ENCODE data around the gene LSS. TPM values are rescaled to one million over a fixed set of nuclear protein-coding genes. Genes with fewer than 3 reads are reported as not detected.
A peak's percentile ranks its signal among the peaks of the same experiment; 100 is the strongest.

LSS gene
- total RNA-seq, 1 donor from 2014 or later, result 83.2 TPM

DNA sequence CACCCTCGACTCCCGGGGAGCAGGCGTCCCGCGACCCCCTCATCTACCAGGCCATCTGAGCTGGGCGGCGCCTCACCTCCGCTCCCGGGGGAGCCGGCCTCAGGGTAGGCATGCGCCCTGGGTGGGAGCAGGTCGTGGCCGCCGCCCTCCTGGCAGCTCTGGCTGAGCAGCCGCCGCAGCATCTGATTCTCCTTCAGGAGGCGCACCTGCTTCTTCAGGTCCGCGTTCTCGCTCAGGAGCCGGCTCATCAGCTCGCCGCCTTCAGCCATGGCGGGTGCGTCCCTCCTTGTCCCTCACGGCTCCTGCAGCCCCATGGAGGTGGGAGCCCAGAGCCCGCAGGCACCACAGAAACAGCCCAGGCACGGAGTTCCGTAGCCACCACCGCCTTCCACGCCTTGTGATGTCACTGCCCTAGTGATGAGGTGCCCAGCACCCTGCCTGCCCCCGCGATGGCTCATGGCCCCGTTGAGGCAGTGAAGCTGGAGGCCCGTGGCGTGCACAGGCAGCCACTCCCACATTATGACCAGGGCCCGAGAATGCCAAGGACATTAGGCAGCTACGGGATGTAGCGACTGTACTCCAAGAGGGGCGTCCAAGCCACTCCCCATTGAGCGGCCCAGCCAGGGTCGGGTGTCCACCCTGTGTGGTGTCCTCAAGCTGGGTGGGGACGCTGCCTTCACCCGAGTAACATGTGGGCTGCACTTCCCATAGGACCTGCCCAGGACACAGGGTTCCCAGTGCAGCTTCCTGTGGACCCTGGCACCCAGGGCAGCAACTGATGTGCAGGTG is 45.8 kb downstream of the LSS start:
- FAIRE-seq (no peak), DNase-seq (ENCODE audit: low read depth) (no peak)
- Mint-ChIP-seq H3K27me3 (ENCODE audit: low read depth, unreplicated experiment) (no peaks in the 10 kb centered on the region), H3K36me3 (ENCODE audit: low read depth, unreplicated experiment) (peaks cover 4% of the 10 kb centered on the region), H3K27ac (ENCODE audit: unreplicated experiment) (no peak overlapping the region), H3K4me1 (ENCODE audit: low read depth, unreplicated experiment) (peaks cover 4% of the 10 kb centered on the region), H3K4me3 (ENCODE audit: unreplicated experiment) (peak overlapping the region; percentile 82), H3K9me3 (ENCODE audit: unreplicated experiment) (no peaks in the 10 kb centered on the region)
- H3K27ac ChIP-seq (ENCODE audit: low read depth, low read length), result no peak overlapping the region
- no peak overlapping the region for H3K9ac ChIP-seq (ENCODE audit: low read length)
- no peak overlapping the region for H3K4me3 ChIP-seq (ENCODE audit: insufficient read depth, low read depth, low read length)
- H3K27me3 ChIP-seq (ENCODE audit: insufficient read depth, low read length), result no peaks in the 10 kb centered on the region
- no peaks in the 10 kb centered on the region for H3K79me2 ChIP-seq (ENCODE audit: insufficient read depth, low read length)
- TF ChIP-seq, protein P1, sequence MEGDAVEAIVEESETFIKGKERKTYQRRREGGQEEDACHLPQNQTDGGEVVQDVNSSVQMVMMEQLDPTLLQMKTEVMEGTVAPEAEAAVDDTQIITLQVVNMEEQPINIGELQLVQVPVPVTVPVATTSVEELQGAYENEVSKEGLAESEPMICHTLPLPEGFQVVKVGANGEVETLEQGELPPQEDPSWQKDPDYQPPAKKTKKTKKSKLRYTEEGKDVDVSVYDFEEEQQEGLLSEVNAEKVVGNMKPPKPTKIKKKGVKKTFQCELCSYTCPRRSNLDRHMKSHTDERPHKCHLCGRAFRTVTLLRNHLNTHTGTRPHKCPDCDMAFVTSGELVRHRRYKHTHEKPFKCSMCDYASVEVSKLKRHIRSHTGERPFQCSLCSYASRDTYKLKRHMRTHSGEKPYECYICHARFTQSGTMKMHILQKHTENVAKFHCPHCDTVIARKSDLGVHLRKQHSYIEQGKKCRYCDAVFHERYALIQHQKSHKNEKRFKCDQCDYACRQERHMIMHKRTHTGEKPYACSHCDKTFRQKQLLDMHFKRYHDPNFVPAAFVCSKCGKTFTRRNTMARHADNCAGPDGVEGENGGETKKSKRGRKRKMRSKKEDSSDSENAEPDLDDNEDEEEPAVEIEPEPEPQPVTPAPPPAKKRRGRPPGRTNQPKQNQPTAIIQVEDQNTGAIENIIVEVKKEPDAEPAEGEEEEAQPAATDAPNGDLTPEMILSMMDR (IDR thresholded peaks at IDR 0.05; ENCODE audit: insufficient read depth, low read depth, low read length), result no peak
- no peak for TF ChIP-seq EZH2 (IDR thresholded peaks at IDR 0.05; ENCODE audit: insufficient read depth, low read length)
- H3K36me3 ChIP-seq (ENCODE audit: insufficient read depth, low read length), result no peaks in the 10 kb centered on the region
- H2AFZ ChIP-seq (ENCODE audit: low read depth, low read length), result no peak overlapping the region
- no peaks in the 10 kb centered on the region for H4K20me1 ChIP-seq (ENCODE audit: insufficient read depth, low read length)
- no peaks in the 10 kb centered on the region for H3K9me3 ChIP-seq (ENCODE audit: insufficient read depth, low read depth, low read length)
- no peaks in the 10 kb centered on the region for H3K4me1 ChIP-seq (ENCODE audit: insufficient read depth, low read length)
- no peak overlapping the region for H3K4me2 ChIP-seq (ENCODE audit: low read length)

DNA sequence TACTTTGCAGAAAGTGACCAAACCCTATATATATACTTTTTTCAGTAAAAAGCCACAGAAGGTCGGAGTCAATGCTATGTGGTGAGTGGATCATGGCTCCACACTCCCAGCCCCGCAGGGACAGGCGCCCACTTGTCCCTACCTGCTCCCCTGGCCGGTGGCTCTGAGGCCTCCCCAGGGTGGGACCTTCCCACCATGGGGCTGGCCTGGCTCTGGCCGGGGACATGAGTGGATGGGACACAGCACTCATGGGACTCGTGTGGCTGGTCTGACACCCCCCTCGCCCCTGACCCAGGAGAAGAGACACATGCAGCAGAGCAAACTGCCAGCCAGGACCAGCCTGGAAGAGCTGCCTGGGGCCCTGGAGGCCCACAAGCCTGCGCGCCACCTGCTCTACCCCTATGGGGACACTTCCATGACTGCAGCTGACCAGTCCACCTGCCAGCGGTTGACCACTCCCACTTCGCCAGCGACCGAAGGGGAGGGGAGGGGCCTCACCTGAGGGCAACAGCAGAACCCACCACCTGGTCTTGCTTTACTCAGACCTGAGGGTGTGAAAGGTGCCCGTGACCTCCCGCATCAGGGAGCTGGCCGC is 46.5 kb downstream of the LSS start:
- Histone ChIP-seq H3K27me3 (ENCODE audit: insufficient read depth, low read length) (no peaks in the 10 kb centered on the region), H3K27ac (ENCODE audit: low read depth, low read length) (no peak overlapping the region), H4K20me1 (ENCODE audit: insufficient read depth, low read length) (no peaks in the 10 kb centered on the region), H3K79me2 (ENCODE audit: insufficient read depth, low read length) (no peaks in the 10 kb centered on the region), H3K9me3 (ENCODE audit: insufficient read depth, low read depth, low read length) (no peaks in the 10 kb centered on the region), H2AFZ (ENCODE audit: low read depth, low read length) (no peak overlapping the region), H3K9ac (ENCODE audit: low read length) (no peak overlapping the region), H3K4me1 (ENCODE audit: insufficient read depth, low read length) (no peaks in the 10 kb centered on the region), H3K4me2 (ENCODE audit: low read length) (no peak overlapping the region), H3K4me3 (ENCODE audit: insufficient read depth, low read depth, low read length) (no peak overlapping the region), H3K36me3 (ENCODE audit: insufficient read depth, low read length) (no peaks in the 10 kb centered on the region)
- no peak overlapping the region for H3K27ac Mint-ChIP-seq (ENCODE audit: unreplicated experiment)
- H3K27me3 Mint-ChIP-seq (ENCODE audit: low read depth, unreplicated experiment), result no peaks in the 10 kb centered on the region
- no peaks in the 10 kb centered on the region for H3K9me3 Mint-ChIP-seq (ENCODE audit: unreplicated experiment)
- TF ChIP-seq EZH2 (IDR thresholded peaks at IDR 0.05; ENCODE audit: insufficient read depth, low read length), result no peak
- TF ChIP-seq, protein P1 (IDR thresholded peaks at IDR 0.05; ENCODE audit: insufficient read depth, low read depth, low read length), result no peak
- H3K36me3 Mint-ChIP-seq (ENCODE audit: low read depth, unreplicated experiment), result peaks cover 4% of the 10 kb centered on the region
- no peak overlapping the region for H3K4me3 Mint-ChIP-seq (ENCODE audit: unreplicated experiment)
- peaks cover 2% of the 10 kb centered on the region for H3K4me1 Mint-ChIP-seq (ENCODE audit: low read depth, unreplicated experiment)
- no peak for FAIRE-seq
- DNase-seq (ENCODE audit: low read depth), result no peak

DNA sequence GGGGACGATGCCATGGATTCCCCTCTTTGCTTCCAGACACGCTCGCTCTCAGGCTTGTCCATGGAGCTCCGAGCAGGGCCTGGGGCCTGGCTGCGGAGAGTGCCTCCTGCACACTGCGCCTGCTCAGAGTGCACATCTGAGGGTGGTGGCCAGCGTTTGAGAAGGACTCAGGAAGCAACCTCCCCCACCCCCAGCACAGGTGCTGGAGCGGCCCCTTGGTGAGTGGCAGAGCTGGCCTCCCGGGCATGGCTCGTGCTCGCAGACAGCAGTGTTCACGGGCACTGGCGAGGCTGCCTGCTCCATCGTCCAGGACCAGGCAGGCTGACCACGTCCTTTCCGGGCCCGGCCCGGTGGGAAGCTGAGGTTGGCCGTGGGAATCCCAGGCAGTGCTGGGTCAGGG is 47.1 kb downstream of the LSS start:
- H2AFZ ChIP-seq (ENCODE audit: low read depth, low read length), result no peak overlapping the region
- Mint-ChIP-seq H3K27ac (ENCODE audit: unreplicated experiment) (no peak overlapping the region), H3K9me3 (ENCODE audit: unreplicated experiment) (no peaks in the 10 kb centered on the region), H3K4me3 (ENCODE audit: unreplicated experiment) (no peak overlapping the region), H3K27me3 (ENCODE audit: low read depth, unreplicated experiment) (no peaks in the 10 kb centered on the region), H3K36me3 (ENCODE audit: low read depth, unreplicated experiment) (peaks cover 4% of the 10 kb centered on the region), H3K4me1 (ENCODE audit: low read depth, unreplicated experiment) (peaks cover 2% of the 10 kb centered on the region)
- TF ChIP-seq EZH2 (IDR thresholded peaks at IDR 0.05; ENCODE audit: insufficient read depth, low read length), result no peak
- TF ChIP-seq, protein P1 (IDR thresholded peaks at IDR 0.05; ENCODE audit: insufficient read depth, low read depth, low read length), result no peak
- no peak overlapping the region for H3K9ac ChIP-seq (ENCODE audit: low read length)
- no peak overlapping the region for H3K4me2 ChIP-seq (ENCODE audit: low read length)
- no peak for DNase-seq (ENCODE audit: low read depth)
- H3K79me2 ChIP-seq (ENCODE audit: insufficient read depth, low read length), result no peaks in the 10 kb centered on the region
- no peaks in the 10 kb centered on the region for H3K9me3 ChIP-seq (ENCODE audit: insufficient read depth, low read depth, low read length)
- no peaks in the 10 kb centered on the region for H4K20me1 ChIP-seq (ENCODE audit: insufficient read depth, low read length)
- H3K4me1 ChIP-seq (ENCODE audit: insufficient read depth, low read length), result no peaks in the 10 kb centered on the region
- no peak overlapping the region for H3K27ac ChIP-seq (ENCODE audit: low read depth, low read length)
- no peak for FAIRE-seq
- no peak overlapping the region for H3K4me3 ChIP-seq (ENCODE audit: insufficient read depth, low read depth, low read length)
- no peaks in the 10 kb centered on the region for H3K27me3 ChIP-seq (ENCODE audit: insufficient read depth, low read length)
- H3K36me3 ChIP-seq (ENCODE audit: insufficient read depth, low read length), result no peaks in the 10 kb centered on the region

Data from astrocyte (in vitro differentiated cells and primary cell).